ENCODE measurements around the gene CEP19. TPM values are rescaled to one million over a fixed set of nuclear protein-coding genes. Genes with fewer than 3 reads are reported as not detected.
A peak's percentile ranks its signal among the peaks of the same experiment; 100 is the strongest.
"Not testable (repeated sequence)": the region's sequence is repeated elsewhere in the genome, so short reads cannot be mapped to it uniquely, and the experiment has no call there.

Gene CEP19
- polyA plus RNA-seq, 3 donors from 2014 or later: 2.3 to 3.3 (median 2.3) TPM

DNA sequence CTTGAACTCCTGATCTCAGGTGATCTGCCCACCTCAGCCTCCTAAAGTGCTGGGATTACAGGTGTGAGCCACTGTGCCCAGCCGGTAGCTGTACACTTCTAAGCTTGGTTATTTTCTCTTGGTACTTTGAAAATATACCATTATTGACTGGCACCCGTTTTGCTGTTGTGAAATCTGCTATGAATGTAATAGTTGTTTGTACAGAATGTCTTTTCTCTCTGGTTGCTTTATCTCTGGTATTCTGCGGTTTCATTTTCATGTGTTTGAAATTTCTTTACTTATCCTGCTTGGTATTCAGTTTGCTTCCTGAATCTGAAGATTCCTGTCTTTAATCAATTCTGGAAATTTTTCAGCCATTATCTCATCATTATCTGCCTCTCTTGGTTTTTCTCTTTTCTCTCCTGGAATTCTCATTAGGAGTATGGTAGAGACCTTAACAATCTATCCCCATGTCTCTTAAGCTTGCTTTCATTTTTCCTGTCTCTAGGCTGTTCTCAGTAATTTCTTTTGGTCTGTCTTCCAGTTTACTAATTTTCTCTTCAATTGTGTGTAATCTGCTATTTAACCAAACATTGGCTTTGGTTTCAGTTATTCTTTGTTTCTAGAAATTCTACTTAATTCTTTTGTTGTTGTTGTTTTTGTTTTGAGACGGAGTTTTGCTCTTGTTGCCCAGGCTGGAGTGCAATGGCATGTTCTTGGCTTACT lies 24.8 kb upstream of the CEP19 start:
- H3K36me3 Mint-ChIP-seq: peaks cover 4 to 11% (median 9%) of the 10 kb centered on the region in 3 donors
- H3K4me1 Mint-ChIP-seq: peaks cover 22 to 24% of the 10 kb centered on the region in 2 donors
- no peaks in the 10 kb centered on the region for H3K9me3 Mint-ChIP-seq
- DNase-seq: no peak
- H3K4me3 Mint-ChIP-seq: no peak overlapping the region
- peak overlapping the region in 2 of 6 donors; percentile 4 to 65 for H3K27ac Mint-ChIP-seq
- peaks cover 2 to 10% (median 2%) of the 10 kb centered on the region in 3 donors for H3K27me3 Mint-ChIP-seq (ENCODE audit: low read depth in 3 of 3)

DNA sequence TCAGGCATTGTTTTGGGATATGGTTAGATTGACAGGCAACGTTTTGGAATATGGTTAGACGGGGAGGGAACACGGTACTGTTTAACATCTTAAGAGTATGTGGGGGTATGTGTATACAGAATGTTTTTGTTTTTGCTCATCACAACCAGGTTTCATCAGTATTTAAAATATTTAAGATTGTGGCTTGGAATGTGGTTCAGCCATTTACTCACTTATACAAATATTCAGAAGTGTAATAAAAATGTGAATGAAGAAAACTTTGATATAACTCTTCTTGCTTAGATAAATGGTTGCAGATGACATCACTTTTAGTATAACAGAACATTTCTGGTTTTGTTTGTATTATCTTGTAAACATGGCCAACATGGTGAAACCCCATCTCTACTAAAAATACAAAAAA lies 23.7 kb upstream of the CEP19 start:
- H3K4me3 Mint-ChIP-seq: no peak overlapping the region
- peaks cover 4 to 11% (median 9%) of the 10 kb centered on the region in 3 donors for H3K36me3 Mint-ChIP-seq
- no peak for DNase-seq
- no peak overlapping the region for H3K27ac Mint-ChIP-seq
- H3K9me3 Mint-ChIP-seq: no peaks in the 10 kb centered on the region
- peaks cover 2 to 8% (median 2%) of the 10 kb centered on the region in 3 donors for H3K27me3 Mint-ChIP-seq (ENCODE audit: low read depth in 3 of 3)
- peaks cover 11 to 13% of the 10 kb centered on the region in 2 donors for H3K4me1 Mint-ChIP-seq

DNA sequence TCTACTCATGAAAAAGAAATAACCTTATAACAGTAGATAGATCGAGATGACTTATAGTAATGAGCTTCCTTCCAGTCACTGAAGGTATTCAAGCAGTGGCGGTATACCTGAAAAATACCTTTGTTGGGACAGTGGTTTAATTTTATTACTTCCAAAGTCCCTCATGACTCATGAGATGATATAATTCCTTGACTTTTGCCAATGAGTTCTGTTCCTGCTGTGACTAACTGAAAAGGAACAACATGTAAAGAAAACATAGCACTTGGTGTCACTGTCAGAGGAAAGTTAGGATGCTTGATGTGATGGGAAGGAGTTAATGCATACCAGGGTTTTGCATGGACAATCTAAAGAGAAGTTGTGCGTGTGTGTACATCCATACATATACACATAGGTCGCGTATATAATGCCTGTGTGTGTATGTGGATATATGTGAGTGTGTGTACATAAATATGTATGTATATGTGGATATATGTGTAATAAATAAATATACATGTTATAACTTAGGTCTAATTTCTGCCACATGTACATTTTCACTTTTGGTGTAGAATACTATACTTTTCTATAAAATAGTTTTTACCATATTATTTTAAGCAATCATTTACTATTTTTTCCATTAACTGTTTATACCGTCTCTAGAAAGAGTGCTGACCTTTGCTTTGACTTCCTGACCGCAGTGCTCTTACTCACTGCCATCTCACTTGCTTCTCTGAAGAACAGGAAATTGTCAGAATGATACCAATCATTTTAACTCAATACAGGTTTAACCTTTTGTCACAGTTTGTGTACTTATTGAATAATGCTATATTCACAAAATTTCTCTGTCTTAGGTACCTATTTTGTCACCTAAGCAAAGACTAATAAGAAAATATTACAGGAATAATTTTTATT lies 15.0 kb upstream of the CEP19 start:
- Mint-ChIP-seq H3K4me1 (peaks cover 8 to 22% of the 10 kb centered on the region in 2 donors), H3K36me3 (peaks cover 7 to 12% (median 11%) of the 10 kb centered on the region in 3 donors), H3K4me3 (no peak overlapping the region), H3K27ac (peak overlapping the region in 4 of 6 donors; percentile 30 to 52 (median 42)), H3K27me3 (ENCODE audit: low read depth in 3 of 3) (peaks cover 0 to 2% (median 2%) of the 10 kb centered on the region in 3 donors), H3K9me3 (no peaks in the 10 kb centered on the region)
- DNase-seq: no peak

DNA sequence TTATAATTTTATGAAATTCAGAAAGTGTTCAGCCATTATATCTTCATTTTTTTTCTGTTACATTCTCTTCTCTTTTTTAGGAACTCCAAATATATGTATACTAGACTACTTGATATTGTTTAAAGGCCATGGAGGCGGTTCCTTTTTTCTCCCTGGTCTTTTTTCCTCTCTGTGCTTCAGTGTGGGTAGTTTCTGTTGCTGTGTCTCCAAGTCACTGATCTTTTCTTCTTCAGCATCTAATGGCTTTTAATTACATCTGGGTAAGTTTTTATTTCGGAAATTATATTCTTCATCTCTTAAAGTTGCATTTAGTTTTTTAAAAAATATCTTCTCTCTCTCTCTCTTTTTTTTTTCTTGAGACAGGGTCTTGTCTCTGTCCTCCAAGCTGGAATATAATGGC lies 9.0 kb upstream of the CEP19 start:
- H3K36me3 Mint-ChIP-seq: peaks cover 15 to 28% (median 26%) of the 10 kb centered on the region in 3 donors
- no peak overlapping the region for H3K4me3 Mint-ChIP-seq
- H3K27ac Mint-ChIP-seq: no peak overlapping the region
- peaks cover 0 to 5% of the 10 kb centered on the region in 2 donors for H3K4me1 Mint-ChIP-seq
- peaks cover 0 to 1% (median 0%) of the 10 kb centered on the region in 3 donors for H3K27me3 Mint-ChIP-seq (ENCODE audit: low read depth in 3 of 3)
- H3K9me3 Mint-ChIP-seq: no peaks in the 10 kb centered on the region
- no peak for DNase-seq

DNA sequence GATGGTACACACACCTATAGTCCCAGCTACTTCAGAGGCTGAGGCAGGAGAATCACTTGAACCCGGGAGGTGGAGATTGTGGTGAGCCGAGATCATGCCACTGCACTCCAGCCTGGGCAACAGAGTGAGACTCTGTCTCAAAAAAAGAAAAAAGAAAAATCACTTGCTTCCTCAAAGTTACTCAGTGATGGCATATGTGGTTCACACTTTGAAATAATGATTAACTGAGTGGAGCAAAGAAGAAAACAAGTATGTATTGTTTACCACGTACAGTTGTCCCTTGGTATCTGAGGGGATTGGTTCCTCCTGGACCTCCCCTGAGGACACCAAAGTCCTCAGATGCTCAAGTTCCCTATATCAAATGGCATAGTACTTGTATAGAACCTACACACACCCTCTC lies 5.1 kb upstream of the CEP19 start:
- Mint-ChIP-seq H3K4me1 (peaks cover 13% of the 10 kb centered on the region in 2 donors), H3K27me3 (ENCODE audit: low read depth in 3 of 3) (peaks cover 0 to 13% (median 8%) of the 10 kb centered on the region in 3 donors), H3K36me3 (peaks cover 8 to 21% (median 19%) of the 10 kb centered on the region in 3 donors)
- not testable (repeated sequence) for H3K27ac Mint-ChIP-seq, H3K4me3 Mint-ChIP-seq, H3K9me3 Mint-ChIP-seq, DNase-seq

DNA sequence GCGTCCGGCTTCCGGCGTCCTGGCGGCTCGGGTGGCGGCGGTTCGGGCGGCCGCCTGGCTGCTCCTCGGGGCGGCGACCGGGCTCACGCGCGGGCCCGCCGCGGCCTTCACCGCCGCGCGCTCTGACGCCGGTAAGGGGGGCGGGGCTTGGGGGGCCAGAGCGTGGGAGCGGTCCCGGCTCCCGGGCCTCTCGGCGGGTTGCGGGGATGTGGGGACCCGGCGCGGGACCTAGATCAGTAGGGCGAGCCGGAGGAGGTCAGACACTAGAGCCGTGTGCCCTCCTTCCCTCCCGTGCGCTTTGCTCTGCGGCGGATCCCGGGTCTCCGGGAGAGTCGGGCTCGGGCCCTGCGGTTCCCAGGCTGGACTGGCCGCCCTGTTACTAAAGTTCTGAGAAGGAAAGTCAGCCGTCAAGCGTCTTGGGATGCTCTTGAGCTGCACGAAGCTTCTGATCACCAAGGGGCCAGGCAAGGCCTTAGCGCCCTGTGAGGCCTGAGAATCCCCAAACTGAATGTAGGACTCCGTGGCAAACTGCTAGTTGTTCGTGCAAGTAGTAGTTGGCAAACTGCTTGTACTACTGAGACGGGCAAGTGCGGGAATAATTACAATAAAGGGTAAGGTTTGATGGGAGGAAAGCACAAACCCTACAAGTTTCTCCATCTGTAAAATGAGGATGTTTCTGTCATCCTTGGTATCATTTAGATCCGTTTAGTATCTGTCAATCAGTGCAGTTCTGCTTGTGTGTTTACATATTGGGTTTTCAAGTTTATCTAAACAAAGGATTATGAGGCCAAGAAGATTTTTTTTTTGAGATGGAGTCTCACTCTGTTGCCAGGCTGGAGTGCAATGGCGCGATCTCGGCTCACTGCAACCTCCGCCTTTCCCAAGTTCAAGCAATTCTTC lies 714 bp upstream of the CEP19 start:
- H3K4me3 Mint-ChIP-seq: peak overlapping the region; percentile 74 to 85 (median 84)
- peaks cover 7 to 17% (median 13%) of the 10 kb centered on the region in 3 donors for H3K27me3 Mint-ChIP-seq (ENCODE audit: low read depth in 3 of 3)
- peaks cover 0 to 2% (median 0%) of the 10 kb centered on the region in 3 donors for H3K36me3 Mint-ChIP-seq
- peak overlapping the region; percentile 93 to 97 (median 96) for H3K27ac Mint-ChIP-seq
- H3K4me1 Mint-ChIP-seq: peaks cover 21 to 25% of the 10 kb centered on the region in 2 donors
- DNase-seq: peak in 1 of 3 donors; percentile 88
- H3K9me3 Mint-ChIP-seq: no peaks in the 10 kb centered on the region

DNA sequence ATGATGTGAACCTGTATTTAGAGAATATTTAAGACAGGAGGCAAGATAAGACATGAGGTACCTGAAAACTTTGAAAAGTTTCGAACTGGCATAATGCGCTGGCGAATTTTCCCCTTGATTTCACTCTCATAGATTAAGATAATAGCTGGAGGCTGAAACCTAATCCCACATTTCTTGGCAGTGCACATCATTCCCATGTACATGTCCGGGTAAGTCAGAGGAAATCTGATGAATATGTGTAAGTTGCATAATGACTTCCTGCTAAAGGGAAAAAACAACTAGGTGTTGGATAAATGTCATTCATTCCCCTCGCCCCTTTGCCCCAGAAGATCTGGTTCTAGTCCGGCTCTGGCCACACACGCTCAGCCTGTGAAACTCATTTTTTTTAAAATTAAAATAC lies 3.6 kb downstream of the CEP19 start:
- no peak for DNase-seq
- Mint-ChIP-seq H3K27me3 (ENCODE audit: low read depth in 3 of 3) (peaks cover 7 to 14% (median 13%) of the 10 kb centered on the region in 3 donors), H3K4me1 (peaks cover 17 to 20% of the 10 kb centered on the region in 2 donors), H3K36me3 (peaks cover 0 to 8% (median 0%) of the 10 kb centered on the region in 3 donors), H3K9me3 (no peaks in the 10 kb centered on the region), H3K4me3 (no peak overlapping the region), H3K27ac (no peak overlapping the region)

DNA sequence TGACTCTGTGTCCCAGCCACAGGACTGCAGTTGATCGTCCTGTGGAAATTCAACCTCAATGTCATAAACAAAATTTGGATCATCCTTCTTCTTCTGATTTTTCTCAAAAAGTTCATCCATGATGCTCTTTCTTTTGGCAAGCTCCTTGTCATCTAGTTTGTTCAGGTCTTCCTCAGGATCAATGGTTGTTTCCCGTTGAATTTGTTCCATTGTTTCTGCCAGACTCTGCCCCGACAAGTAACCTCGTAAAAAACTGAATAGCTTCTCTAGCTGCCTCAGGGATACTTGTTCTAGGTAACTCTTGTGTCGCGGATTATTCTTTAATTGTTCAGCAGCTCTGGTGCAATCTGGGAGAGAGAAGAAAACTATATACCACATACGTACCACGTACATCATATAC lies 4.5 kb downstream of the CEP19 start:
- Mint-ChIP-seq H3K4me3 (no peak overlapping the region), H3K27me3 (ENCODE audit: low read depth in 3 of 3) (peaks cover 6 to 7% (median 6%) of the 10 kb centered on the region in 3 donors), H3K27ac (peak overlapping the region in 2 of 6 donors; percentile 22 to 35), H3K4me1 (peaks cover 8 to 12% of the 10 kb centered on the region in 2 donors), H3K9me3 (no peaks in the 10 kb centered on the region), H3K36me3 (peaks cover 0 to 11% (median 0%) of the 10 kb centered on the region in 3 donors)
- no peak for DNase-seq

DNA sequence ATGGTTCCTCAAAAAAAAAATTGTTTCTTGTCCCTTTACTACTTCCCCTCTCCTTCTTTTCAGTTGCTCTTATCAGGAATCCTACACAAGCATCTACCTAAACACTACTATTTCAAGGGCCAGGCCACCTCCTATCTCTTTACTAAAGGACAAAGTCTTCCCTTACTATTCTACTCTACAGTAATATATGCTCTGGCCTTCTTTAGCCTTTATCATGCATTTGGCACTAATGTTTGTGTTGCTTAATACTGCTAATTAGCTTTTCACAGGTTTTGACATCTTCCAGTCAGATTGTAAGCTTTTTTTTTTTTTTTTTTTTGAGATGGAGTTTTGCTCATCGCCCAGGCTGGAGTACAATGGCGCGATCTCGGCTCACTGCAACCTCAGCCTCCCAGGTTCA lies 5.3 kb downstream of the CEP19 start:
- peaks cover 3 to 4% (median 3%) of the 10 kb centered on the region in 3 donors for H3K27me3 Mint-ChIP-seq (ENCODE audit: low read depth in 3 of 3)
- H3K4me3 Mint-ChIP-seq: no peak overlapping the region
- H3K4me1 Mint-ChIP-seq: peaks cover 7 to 10% of the 10 kb centered on the region in 2 donors
- peaks cover 0 to 11% (median 0%) of the 10 kb centered on the region in 3 donors for H3K36me3 Mint-ChIP-seq
- DNase-seq: no peak
- H3K9me3 Mint-ChIP-seq: no peaks in the 10 kb centered on the region
- H3K27ac Mint-ChIP-seq: no peak overlapping the region

DNA sequence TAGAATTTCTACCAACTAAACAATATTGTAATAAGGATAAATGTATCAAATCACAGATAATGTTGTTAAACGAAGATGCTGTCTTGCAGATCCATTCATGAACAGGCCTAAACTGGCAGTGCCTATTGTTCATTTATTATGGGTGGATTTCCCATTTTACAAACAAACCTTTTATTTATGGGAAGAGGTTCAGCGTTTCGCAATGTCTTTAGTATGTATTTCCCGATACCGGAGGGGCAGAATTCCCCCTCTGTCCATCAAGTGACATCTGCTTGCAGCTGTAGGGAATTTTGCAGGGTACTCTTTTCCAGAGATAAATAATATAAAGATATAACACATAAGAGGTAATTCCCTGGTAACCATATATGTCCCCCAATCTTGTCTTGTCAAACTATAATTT lies 5.7 kb downstream of the CEP19 start:
- no peaks in the 10 kb centered on the region for H3K27me3 Mint-ChIP-seq (ENCODE audit: low read depth in 3 of 3)
- DNase-seq: no peak
- H3K27ac Mint-ChIP-seq: no peak overlapping the region
- H3K4me3 Mint-ChIP-seq: no peak overlapping the region
- no peaks in the 10 kb centered on the region for H3K9me3 Mint-ChIP-seq
- H3K4me1 Mint-ChIP-seq: peaks cover 3 to 6% of the 10 kb centered on the region in 2 donors
- peaks cover 0 to 11% (median 0%) of the 10 kb centered on the region in 3 donors for H3K36me3 Mint-ChIP-seq

DNA sequence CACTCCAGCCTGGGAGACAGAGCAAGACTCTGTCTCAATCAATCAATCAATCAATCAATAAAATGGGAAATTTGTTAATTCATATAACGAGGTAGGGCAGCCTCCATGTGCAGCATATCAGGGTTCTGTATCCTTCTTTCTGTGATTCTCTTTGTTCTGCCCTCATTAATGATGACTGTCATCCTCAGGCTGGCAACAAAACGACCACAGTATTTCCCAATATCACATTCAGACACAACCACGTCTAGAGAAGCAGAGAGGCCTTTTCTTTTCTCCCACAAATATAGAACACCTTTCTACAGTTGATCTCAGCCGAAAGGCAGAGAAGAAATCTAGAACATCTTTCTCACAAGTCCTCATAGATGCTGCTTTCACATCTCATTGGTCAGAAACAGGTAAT lies 11.2 kb downstream of the CEP19 start:
- Mint-ChIP-seq H3K36me3 (peaks cover 0 to 3% (median 0%) of the 10 kb centered on the region in 3 donors), H3K4me1 (peaks cover 2 to 5% of the 10 kb centered on the region in 2 donors), H3K4me3 (no peak overlapping the region), H3K27ac (no peak overlapping the region), H3K27me3 (ENCODE audit: low read depth in 3 of 3) (peaks cover under 1 to 6% (median 5%) of the 10 kb centered on the region in 3 donors), H3K9me3 (no peaks in the 10 kb centered on the region)
- DNase-seq: no peak

DNA sequence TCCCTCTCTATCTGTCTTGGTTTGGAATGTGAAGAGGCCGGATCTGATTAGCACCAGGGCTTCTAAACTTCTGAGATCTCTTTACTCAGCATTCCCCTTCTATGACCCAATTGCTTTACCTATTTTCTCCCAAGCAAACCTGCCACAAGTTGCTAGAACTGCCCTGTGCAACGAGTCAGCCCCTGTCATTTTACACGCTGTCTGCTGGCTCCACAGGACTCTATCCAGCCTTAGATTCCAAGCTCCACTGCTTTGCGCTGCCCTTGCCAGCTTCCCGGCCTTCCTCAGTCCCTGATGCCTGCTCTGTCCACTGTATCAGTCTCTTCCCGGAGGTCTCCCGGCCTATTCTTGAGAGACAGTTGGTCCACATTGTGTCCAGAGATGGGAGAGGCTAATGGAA lies 12.3 kb downstream of the CEP19 start:
- peaks cover 8 to 15% (median 11%) of the 10 kb centered on the region in 3 donors for H3K27me3 Mint-ChIP-seq (ENCODE audit: low read depth in 3 of 3)
- H3K9me3 Mint-ChIP-seq: no peaks in the 10 kb centered on the region
- peaks cover 0 to 3% (median 0%) of the 10 kb centered on the region in 3 donors for H3K36me3 Mint-ChIP-seq
- no peak overlapping the region for H3K27ac Mint-ChIP-seq
- DNase-seq: no peak
- H3K4me3 Mint-ChIP-seq: no peak overlapping the region
- H3K4me1 Mint-ChIP-seq: peaks cover 6% of the 10 kb centered on the region in 2 donors

DNA sequence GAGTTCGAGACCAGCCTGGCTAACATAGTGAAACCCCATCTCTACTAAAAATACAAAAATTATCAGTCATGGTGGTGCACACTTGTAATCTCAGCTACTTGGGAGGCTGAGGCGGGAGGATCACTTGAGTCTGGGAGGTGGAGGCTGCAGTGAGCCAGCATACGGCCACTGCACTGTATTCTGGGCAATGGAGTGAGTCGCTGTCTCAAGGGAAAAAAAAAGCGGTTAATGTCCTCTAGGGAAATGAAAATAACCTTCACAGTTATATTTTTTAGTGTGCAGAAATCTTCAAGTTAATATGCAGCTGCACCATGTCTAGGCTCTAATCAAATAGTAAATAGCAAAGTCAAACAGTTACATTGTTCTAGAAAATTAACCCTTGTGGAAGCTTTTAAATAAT lies 14.8 kb downstream of the CEP19 start:
- H3K4me1 Mint-ChIP-seq: peaks cover 6 to 17% of the 10 kb centered on the region in 2 donors
- no peaks in the 10 kb centered on the region for H3K9me3 Mint-ChIP-seq
- H3K27ac Mint-ChIP-seq: no peak overlapping the region
- no peaks in the 10 kb centered on the region for H3K36me3 Mint-ChIP-seq
- peaks cover 8 to 18% (median 15%) of the 10 kb centered on the region in 3 donors for H3K27me3 Mint-ChIP-seq (ENCODE audit: low read depth in 3 of 3)
- H3K4me3 Mint-ChIP-seq: no peak overlapping the region
- no peak for DNase-seq
